Muscle layer of colon (tissue), 2 donors: ENCODE results near the gene KAZN.

Experiments used
- H3K27ac ChIP-seq: one replicate; pipeline ENCODE4 v1.7.0; 2013; ENCODE audit warnings: low read depth, mild to moderate bottlenecking, low read length, moderate library complexity
- H3K27me3 ChIP-seq, 2 donors: one replicate each; pipeline ENCODE4 v1.7.0; 2013; ENCODE audit warnings: low read length in 2 of 2, mild to moderate bottlenecking in 2 of 2; ENCODE audit not compliant: insufficient read depth in 2 of 2, control insufficient read depth in 1 of 2
- H3K36me3 ChIP-seq: one replicate; pipeline ENCODE4 v1.7.0; 2013; ENCODE audit warnings: mild to moderate bottlenecking, low read length; ENCODE audit not compliant: insufficient read depth
- H3K4me1 ChIP-seq: one replicate; pipeline ENCODE4 v1.7.0; 2013; ENCODE audit warnings: mild to moderate bottlenecking, low read length; ENCODE audit not compliant: insufficient read depth
- H3K4me3 ChIP-seq, 2 donors: one replicate each; pipeline ENCODE4 v1.7.0; 2013; ENCODE audit warnings: low read length in 2 of 2, low read depth in 1 of 2, mild to moderate bottlenecking in 1 of 2, moderate library complexity in 1 of 2
- H3K9ac ChIP-seq: one replicate; pipeline ENCODE4 v1.7.0; 2013; ENCODE audit warnings: low read length
- H3K9me3 ChIP-seq: one replicate; pipeline ENCODE4 v1.7.0; 2013; ENCODE audit warnings: mild to moderate bottlenecking, low read length
- donor health status: abdominal sarcoma.
- donor health status: Adenocarcinoma of cecum.

The KAZN gene

DNA sequence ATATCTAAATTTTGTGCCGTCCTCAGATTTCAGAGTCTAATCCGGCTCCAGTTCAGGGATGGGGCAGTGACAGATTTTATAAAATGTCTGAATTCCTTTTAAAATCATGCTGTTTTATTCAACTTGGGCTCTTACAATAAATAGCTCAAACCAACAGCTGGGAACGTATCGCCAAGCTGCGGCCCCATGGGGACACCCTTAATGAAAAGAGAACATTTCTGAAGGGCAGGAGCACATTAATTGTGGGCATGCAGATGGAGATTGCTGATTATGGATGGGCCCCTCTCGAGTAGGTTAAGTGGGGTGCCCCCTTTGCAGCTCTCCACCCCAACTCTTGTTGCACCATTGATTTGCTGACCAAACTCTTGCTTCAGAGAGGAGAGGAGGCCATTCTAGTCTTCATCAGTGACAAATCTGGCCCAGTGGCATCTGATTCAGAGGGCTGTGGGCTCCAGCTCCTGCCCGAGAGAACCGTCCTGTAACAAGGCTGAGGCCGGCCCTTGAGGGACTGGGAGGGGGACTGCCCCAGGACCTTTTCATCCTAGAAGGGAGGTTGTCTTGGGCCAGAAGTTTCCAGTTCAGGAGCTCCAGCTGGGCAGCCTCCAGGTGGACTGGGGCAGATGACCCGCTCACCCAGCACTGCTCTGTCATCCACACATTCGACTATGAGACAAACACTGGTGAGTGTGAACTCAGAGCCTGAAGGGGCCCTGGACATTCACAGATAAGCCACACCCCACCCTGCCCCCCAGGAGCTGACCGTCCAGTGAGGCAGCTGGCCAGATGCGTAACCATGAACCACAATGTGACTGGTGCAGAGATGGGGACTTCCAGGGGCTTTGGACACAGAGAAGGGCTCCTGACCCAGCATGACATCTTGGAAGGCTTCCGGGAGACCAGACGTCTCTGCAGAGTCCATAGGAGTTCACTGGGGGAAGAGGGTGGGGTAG is 500.0 kb downstream of the KAZN start:
- H3K27me3 ChIP-seq: peaks cover 0 to 5% of the 10 kb centered on the region in 2 donors
- no peaks in the 10 kb centered on the region for H3K36me3 ChIP-seq
- no peaks in the 10 kb centered on the region for H3K9me3 ChIP-seq
- no peaks in the 10 kb centered on the region for H3K4me1 ChIP-seq
- no peak overlapping the region for H3K9ac ChIP-seq
- H3K27ac ChIP-seq: no peak overlapping the region
- H3K4me3 ChIP-seq: no peak overlapping the region

DNA sequence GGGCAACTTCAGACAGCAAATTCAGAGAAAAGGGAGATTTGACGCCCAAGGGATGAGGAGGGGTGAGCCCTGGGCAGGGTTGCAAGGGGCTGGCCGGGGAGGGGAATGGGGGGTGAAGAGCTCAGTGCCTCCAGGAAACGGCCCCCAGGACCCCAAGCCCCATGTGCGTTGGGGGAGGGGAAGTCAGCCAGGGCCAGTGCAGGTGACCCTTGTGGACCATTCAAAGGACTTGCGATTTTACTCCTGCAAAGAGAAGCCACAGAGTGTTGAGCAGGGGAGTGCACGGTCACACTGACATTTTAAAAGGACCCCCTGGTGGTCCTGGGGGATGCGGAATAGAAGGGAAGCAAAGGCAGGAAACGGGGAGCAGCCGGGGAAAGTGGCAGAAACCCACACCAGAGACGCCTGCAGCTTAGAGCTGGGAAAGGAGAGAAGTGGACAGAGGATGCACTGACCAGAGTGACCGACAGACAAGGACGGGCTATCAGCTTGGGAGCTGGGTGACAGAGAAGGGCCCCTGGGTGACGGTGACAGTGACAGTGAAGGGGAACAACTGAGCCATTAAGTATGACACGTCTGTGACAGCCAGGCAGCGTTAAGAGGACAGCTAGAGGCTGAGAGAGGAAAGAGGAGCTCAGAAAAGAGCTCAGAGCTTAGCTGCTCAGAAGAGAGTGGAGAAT is 501.1 kb downstream of the KAZN start:
- H3K27me3 ChIP-seq: peaks cover 0 to 5% of the 10 kb centered on the region in 2 donors
- H3K36me3 ChIP-seq: no peaks in the 10 kb centered on the region
- no peak overlapping the region for H3K27ac ChIP-seq
- no peaks in the 10 kb centered on the region for H3K9me3 ChIP-seq
- no peak overlapping the region for H3K9ac ChIP-seq
- H3K4me1 ChIP-seq: no peaks in the 10 kb centered on the region
- H3K4me3 ChIP-seq: no peak overlapping the region

GRCh38 chr1:15100121-15100879 is 501.8 kb downstream of the KAZN start:
- Histone ChIP-seq H3K4me1 (no peaks in the 10 kb centered on the region), H3K27ac (no peak overlapping the region), H3K36me3 (no peaks in the 10 kb centered on the region), H3K27me3 (peaks cover 0 to 5% of the 10 kb centered on the region in 2 donors), H3K9me3 (no peaks in the 10 kb centered on the region), H3K4me3 (no peak overlapping the region), H3K9ac (no peak overlapping the region)

- Histone ChIP-seq H3K27me3 (peaks cover 0 to 5% of the 10 kb centered on the region in 2 donors), H3K27ac (no peak overlapping the region), H3K9me3 (no peaks in the 10 kb centered on the region), H3K4me3 (no peak overlapping the region), H3K36me3 (no peaks in the 10 kb centered on the region), H3K9ac (no peak overlapping the region), H3K4me1 (no peaks in the 10 kb centered on the region)
These were observed 502.6 kb downstream of the KAZN start for GRCh38 chr1:15100880-15101760.

DNA sequence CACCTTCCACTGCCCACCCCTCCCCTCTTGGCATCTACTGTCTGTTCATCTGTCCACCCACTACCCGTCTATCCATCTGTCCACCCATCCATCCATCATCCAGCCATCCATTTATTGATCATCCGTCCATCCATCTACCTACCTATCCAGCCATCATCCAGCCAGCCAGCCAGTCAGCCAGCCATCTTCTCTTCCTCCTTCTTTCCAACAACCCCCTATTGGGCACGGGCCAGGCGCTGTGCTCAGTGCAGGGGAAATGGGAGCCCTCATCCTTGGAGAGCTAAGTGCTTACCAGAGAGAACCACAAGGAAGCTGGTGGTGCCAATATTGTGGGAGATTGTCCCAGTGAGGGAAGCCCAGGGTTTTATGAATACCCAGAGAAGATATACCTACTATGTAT is 503.3 kb downstream of the KAZN start:
- Histone ChIP-seq H3K27ac (no peak overlapping the region), H3K36me3 (no peaks in the 10 kb centered on the region), H3K4me1 (no peaks in the 10 kb centered on the region), H3K4me3 (no peak overlapping the region), H3K9me3 (no peaks in the 10 kb centered on the region), H3K27me3 (peaks cover 0 to 5% of the 10 kb centered on the region in 2 donors), H3K9ac (no peak overlapping the region)

DNA sequence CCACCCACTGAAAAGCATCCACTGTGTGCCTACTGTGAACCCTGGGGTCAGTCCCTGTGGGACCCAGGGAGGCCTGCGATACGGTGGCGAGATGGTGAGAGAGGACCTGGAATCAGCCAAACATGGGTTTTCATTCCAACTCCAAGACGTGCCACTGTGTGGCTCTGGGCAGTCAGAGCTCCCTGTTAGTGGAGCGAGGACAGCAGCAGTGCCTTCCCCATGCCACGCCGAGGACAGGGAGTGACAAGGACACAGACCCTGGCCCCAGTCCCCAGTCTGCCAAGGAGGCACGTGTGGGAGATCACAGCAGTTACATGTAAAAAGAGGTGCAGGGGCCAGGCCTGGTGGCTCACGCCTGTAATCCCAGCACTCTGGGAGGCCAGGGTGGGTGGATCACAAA is 504.2 kb downstream of the KAZN start:
- Histone ChIP-seq H3K27me3 (peaks cover 0 to 5% of the 10 kb centered on the region in 2 donors), H3K36me3 (no peaks in the 10 kb centered on the region), H3K9me3 (no peaks in the 10 kb centered on the region), H3K27ac (no peak overlapping the region), H3K9ac (no peak overlapping the region), H3K4me1 (no peaks in the 10 kb centered on the region), H3K4me3 (no peak overlapping the region)

- no peak overlapping the region for H3K27ac ChIP-seq
- no peak overlapping the region for H3K4me3 ChIP-seq
- peaks cover 0 to 5% of the 10 kb centered on the region in 2 donors for H3K27me3 ChIP-seq
- no peak overlapping the region for H3K9ac ChIP-seq
- H3K4me1 ChIP-seq: no peaks in the 10 kb centered on the region
- no peaks in the 10 kb centered on the region for H3K36me3 ChIP-seq
- H3K9me3 ChIP-seq: no peaks in the 10 kb centered on the region
These were observed 504.7 kb downstream of the KAZN start for GRCh38 chr1:15103211-15103610.

DNA sequence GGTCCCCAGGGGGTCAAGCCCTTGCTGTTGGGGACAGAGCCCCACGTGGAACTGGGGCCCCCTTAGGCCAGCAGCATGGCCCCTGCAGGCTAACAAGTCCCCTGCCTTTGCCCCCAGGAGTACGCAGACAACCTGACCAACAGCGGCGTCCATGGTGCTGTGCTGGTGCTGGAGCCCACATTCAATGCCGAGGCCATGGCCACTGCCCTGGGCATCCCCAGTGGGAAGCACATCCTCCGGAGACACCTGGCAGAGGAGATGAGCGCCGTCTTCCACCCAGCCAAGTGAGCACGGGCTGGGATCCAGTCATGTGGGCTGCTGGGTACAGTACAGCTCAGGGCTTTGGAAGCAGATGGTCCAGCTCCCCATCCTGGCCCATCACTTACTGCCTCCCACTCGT is 505.4 kb downstream of the KAZN start:
- Histone ChIP-seq H3K9me3 (no peaks in the 10 kb centered on the region), H3K27me3 (peaks cover 0 to 5% of the 10 kb centered on the region in 2 donors), H3K9ac (no peak overlapping the region), H3K36me3 (no peaks in the 10 kb centered on the region), H3K4me3 (no peak overlapping the region), H3K4me1 (no peaks in the 10 kb centered on the region), H3K27ac (no peak overlapping the region)

- H3K9ac ChIP-seq: no peak overlapping the region
- peaks cover 0 to 5% of the 10 kb centered on the region in 2 donors for H3K27me3 ChIP-seq
- no peaks in the 10 kb centered on the region for H3K4me1 ChIP-seq
- H3K9me3 ChIP-seq: no peaks in the 10 kb centered on the region
- no peak overlapping the region for H3K27ac ChIP-seq
- no peaks in the 10 kb centered on the region for H3K36me3 ChIP-seq
- H3K4me3 ChIP-seq: no peak overlapping the region
These were observed 506.3 kb downstream of the KAZN start for GRCh38 chr1:15104768-15105167.

DNA sequence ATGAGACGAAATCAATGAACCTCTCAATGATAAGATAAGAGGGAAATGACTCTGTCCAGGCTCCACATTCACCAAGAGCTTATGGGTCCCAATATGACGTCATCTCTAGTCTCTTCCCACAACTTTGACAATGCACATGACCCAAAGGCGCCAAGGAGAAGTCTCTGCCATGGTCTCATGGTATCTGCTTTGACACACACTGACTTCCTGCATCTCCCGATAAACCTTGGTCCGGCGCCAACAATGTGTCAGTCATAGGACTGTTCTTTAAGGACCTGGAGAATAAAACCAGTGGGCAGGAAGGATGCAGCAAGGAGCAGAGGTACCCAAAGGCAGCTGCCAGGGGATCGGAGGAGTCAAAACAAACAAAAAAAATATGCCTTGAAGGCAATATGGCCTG is 508.1 kb downstream of the KAZN start:
- Histone ChIP-seq H3K9ac (no peak overlapping the region), H3K36me3 (no peaks in the 10 kb centered on the region), H3K27me3 (no peaks in the 10 kb centered on the region), H3K9me3 (no peaks in the 10 kb centered on the region), H3K27ac (no peak overlapping the region), H3K4me3 (no peak overlapping the region), H3K4me1 (no peaks in the 10 kb centered on the region)
